PC-3 (cell line): ENCODE measurements around the gene C3orf33.

Source experiments
- EZH2phosphoT487 ChIP-seq: fragments of 300-600 bp; sonication (generic); IDR thresholded peaks from 2 replicates; pipeline ENCODE4 v1.6.1; 2018; ENCODE audit warnings: mild to moderate bottlenecking, antibody characterized with exemption, low read length, borderline replicate concordance
- TF ChIP-seq, protein P1 (sequence below): fragments of 300-600 bp; sonication (generic); conservative IDR thresholded peaks from 2 replicates; pipeline ENCODE4 v1.5.1; 2017; ENCODE audit warnings: antibody characterized with exemption, low read depth, mild to moderate bottlenecking, low read length

DNA sequence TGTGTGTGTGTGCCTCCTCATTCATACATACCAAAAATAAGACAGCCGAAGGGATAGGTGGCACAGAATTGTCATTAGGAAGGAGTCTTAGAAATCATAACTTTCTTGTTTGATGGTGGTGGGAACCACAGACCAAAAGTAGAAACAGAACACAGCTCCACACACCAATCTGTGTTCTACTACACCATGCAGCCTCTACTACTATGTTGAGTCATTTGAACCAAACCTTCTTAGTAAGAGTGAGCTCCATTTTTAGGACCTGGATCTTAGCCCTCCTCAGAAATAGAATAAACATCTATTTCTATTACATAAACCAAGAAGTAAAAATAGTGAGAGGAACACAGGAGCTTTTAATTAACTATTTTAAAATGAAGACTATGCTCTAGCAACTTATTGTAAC lies 33.3 kb downstream of the C3orf33 start:
- TF ChIP-seq, protein P1, sequence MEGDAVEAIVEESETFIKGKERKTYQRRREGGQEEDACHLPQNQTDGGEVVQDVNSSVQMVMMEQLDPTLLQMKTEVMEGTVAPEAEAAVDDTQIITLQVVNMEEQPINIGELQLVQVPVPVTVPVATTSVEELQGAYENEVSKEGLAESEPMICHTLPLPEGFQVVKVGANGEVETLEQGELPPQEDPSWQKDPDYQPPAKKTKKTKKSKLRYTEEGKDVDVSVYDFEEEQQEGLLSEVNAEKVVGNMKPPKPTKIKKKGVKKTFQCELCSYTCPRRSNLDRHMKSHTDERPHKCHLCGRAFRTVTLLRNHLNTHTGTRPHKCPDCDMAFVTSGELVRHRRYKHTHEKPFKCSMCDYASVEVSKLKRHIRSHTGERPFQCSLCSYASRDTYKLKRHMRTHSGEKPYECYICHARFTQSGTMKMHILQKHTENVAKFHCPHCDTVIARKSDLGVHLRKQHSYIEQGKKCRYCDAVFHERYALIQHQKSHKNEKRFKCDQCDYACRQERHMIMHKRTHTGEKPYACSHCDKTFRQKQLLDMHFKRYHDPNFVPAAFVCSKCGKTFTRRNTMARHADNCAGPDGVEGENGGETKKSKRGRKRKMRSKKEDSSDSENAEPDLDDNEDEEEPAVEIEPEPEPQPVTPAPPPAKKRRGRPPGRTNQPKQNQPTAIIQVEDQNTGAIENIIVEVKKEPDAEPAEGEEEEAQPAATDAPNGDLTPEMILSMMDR: no peak
- TF ChIP-seq EZH2phosphoT487: no peak
